Activated CD4-positive, alpha-beta T cell treated with anti-CD3 and anti-CD28 coated beads, Interleukin-2, amount 10 ng/mL, durations not matched to agents 24 days and 14 days (primary cell): Measurements from ENCODE around the gene PSMG4. TPM values are rescaled to one million over a fixed set of nuclear protein-coding genes. Genes with fewer than 3 reads are reported as not detected.

Source experiments
- DNase-seq: peaks from one replicate; pipeline ENCODE4 v3.0.0; 2022
- H3K27ac Mint-ChIP-seq: one replicate; pipeline ENCODE4 v1.8.0; 2022; ENCODE audit warnings: mild to moderate bottlenecking, mixed read lengths
- H3K27me3 Mint-ChIP-seq: one replicate; pipeline ENCODE4 v1.8.0; 2022; ENCODE audit warnings: mixed read lengths
- H3K36me3 Mint-ChIP-seq: one replicate; pipeline ENCODE4 v1.8.0; 2022; ENCODE audit warnings: low read depth, mild to moderate bottlenecking, mixed read lengths
- H3K4me1 Mint-ChIP-seq: one replicate; pipeline ENCODE4 v1.8.0; 2021; ENCODE audit warnings: mixed read lengths
- H3K4me3 Mint-ChIP-seq: one replicate; pipeline ENCODE4 v1.8.0; 2022; ENCODE audit warnings: mild to moderate bottlenecking, moderate library complexity, mixed read lengths
- H3K9me3 Mint-ChIP-seq: one replicate; pipeline ENCODE4 v1.8.0; 2021; ENCODE audit warnings: mixed read lengths
- intact Hi-C: fragments of 100-400 bp; cut with micrococcal nuclease; formaldehyde crosslinking; loops from one replicate; pipeline ENCODE4 v1.15.1; 2023
- total RNA-seq: library from RNA; stranded (reverse); gene quantifications from 2 replicates; pipeline ENCODE4 v1.2.3, GENCODE V29; 2022

Gene PSMG4
- total RNA-seq, 1 donor from 2014 or later, result 35.6 TPM

DNA sequence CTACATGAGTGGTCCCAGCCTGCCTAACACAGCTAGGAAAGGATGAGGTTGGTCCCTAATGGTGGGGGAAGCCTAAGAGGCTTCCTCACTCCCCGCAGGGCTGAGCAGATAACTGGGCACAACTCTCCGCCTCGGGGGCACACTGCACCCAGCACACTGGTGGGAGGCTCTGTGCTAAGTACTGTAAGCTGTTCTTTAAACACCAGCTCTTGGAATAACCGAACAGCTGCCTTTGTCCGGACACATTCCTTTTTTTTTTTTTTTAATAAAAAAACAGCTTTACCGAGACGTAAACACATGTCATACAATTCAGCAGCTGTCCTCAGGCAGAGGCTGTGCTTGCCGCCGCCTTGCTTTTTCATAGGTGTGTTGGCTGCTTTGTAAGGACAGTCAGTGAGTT lies 6.9 kb downstream of the PSMG4 start:
- intact Hi-C loops, result no loop called here
- H3K36me3 Mint-ChIP-seq, result peaks cover 65% of the 10 kb centered on the region

DNA sequence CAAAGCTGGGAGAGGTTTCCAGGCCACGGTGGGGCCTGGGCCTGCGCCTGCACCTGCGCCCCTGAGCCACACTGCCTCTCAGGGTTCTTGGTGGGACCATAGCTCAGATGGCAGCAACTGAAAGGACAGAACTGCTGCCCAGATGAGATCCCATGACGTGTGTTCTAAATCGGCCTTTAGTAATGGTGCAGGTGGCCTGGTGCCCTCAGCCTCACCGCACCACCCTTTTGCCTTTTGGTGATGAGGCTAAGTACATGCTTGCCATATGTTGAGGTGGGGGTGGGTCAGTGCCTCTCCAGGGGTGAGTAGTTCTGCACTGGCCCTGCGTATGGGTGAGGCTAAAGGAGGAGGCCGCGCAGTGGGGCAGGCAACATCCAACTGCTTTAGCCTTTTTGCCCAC lies 7.4 kb downstream of the PSMG4 start:
- Mint-ChIP-seq H3K4me1 (peaks cover 22% of the 10 kb centered on the region), H3K27me3 (no peaks in the 10 kb centered on the region), H3K9me3 (no peaks in the 10 kb centered on the region), H3K4me3 (no peak overlapping the region), H3K27ac (no peak overlapping the region), H3K36me3 (peaks cover 63% of the 10 kb centered on the region)
- no peak for DNase-seq
- intact Hi-C loops, result no loop called here

More for the DNA sequence above, 6.9 kb downstream of the PSMG4 start:
- peaks cover 27% of the 10 kb centered on the region for H3K4me1 Mint-ChIP-seq
- H3K9me3 Mint-ChIP-seq, result no peaks in the 10 kb centered on the region
- no peak overlapping the region for H3K27ac Mint-ChIP-seq
- DNase-seq, result no peak
- H3K27me3 Mint-ChIP-seq, result no peaks in the 10 kb centered on the region
- no peak overlapping the region for H3K4me3 Mint-ChIP-seq

- intact Hi-C loops, result no loop called here
- no peak for DNase-seq
- H3K4me1 Mint-ChIP-seq, result peaks cover 13% of the 10 kb centered on the region
- no peaks in the 10 kb centered on the region for H3K27me3 Mint-ChIP-seq
- no peak overlapping the region for H3K27ac Mint-ChIP-seq
- H3K4me3 Mint-ChIP-seq, result no peak overlapping the region
- H3K9me3 Mint-ChIP-seq, result no peaks in the 10 kb centered on the region
- peaks cover 62% of the 10 kb centered on the region for H3K36me3 Mint-ChIP-seq
These were observed 8.4 kb downstream of the PSMG4 start for GRCh38 chr6:3267162-3267561.

GRCh38 chr6:3268680-3269079 lies 9.9 kb downstream of the PSMG4 start:
- DNase-seq, result no peak
- H3K4me1 Mint-ChIP-seq, result peaks cover 4% of the 10 kb centered on the region
- H3K4me3 Mint-ChIP-seq, result no peak overlapping the region
- intact Hi-C loops, result no loop called here
- no peaks in the 10 kb centered on the region for H3K27me3 Mint-ChIP-seq
- no peaks in the 10 kb centered on the region for H3K9me3 Mint-ChIP-seq
- no peak overlapping the region for H3K27ac Mint-ChIP-seq
- peaks cover 61% of the 10 kb centered on the region for H3K36me3 Mint-ChIP-seq

- intact Hi-C loops, result no loop called here
- Mint-ChIP-seq H3K4me3 (no peak overlapping the region), H3K27me3 (no peaks in the 10 kb centered on the region), H3K36me3 (peaks cover 53% of the 10 kb centered on the region), H3K9me3 (no peaks in the 10 kb centered on the region), H3K27ac (no peak overlapping the region), H3K4me1 (no peaks in the 10 kb centered on the region)
- DNase-seq, result no peak
These were observed 10.7 kb downstream of the PSMG4 start for GRCh38 chr6:3269281-3269975.

DNA sequence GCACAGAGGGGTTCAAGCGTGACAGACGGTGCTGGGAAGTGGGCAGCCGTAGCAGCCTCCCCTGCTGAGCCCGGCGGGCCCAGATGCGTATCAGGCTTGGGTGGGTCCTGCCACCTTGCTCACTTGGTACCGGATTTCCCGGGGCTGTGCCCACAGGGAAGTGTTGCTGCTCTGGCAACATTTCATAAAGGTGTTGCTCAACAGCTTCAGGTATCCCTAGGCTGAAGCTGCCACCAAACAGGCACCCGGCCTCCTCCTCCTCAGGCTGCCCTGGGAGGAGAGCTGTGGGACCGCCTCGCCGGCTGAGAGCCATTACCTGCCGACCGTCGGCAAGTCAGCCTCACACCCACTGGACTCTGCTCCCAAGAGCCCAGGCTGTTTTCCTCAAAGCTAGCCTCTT lies 11.5 kb downstream of the PSMG4 start:
- intact Hi-C loops, result no loop called here
- no peak for DNase-seq
- Mint-ChIP-seq H3K9me3 (no peaks in the 10 kb centered on the region), H3K4me3 (no peak overlapping the region), H3K4me1 (no peaks in the 10 kb centered on the region), H3K27me3 (no peaks in the 10 kb centered on the region), H3K36me3 (peaks cover 47% of the 10 kb centered on the region), H3K27ac (no peak overlapping the region)

- Mint-ChIP-seq H3K9me3 (no peaks in the 10 kb centered on the region), H3K27ac (no peak overlapping the region), H3K4me1 (no peaks in the 10 kb centered on the region), H3K27me3 (no peaks in the 10 kb centered on the region), H3K36me3 (peaks cover 42% of the 10 kb centered on the region), H3K4me3 (no peak overlapping the region)
- no peak for DNase-seq
- intact Hi-C loops, result no loop called here
These were observed 13.0 kb downstream of the PSMG4 start for GRCh38 chr6:3271756-3272155.

DNA sequence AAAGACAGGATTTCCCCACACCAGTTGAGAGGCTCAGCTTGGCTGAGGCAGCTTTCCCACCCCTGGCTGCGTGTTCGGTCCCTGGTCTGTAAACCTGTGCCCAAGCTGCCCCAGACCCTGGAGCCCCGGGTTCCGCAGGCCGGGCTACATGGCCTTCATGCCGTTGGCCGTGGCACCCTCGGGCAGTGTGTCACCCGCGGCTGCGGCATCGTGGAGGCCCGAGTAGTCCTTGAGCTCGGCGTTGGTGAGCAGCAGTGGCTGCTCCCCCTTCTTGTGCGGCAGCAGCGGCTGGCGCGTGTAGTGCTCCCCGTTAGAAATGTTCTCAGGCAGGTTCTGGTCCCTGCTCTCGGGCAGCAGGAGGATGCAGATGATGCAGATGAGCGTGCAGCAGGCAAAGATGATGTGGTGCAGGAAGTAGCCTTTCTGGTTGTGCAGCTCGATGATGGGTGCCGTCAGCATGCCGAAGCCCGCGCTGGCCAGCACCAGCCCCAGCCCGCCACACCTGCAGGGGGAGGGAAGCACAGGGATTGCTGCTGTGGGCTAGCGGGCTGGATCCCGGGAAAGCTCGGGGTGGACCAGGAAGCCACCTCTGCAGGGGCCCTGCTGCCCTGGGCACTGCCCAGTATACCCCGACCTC lies 14.3 kb downstream of the PSMG4 start:
- Mint-ChIP-seq H3K4me3 (no peak overlapping the region), H3K9me3 (no peaks in the 10 kb centered on the region), H3K27me3 (no peaks in the 10 kb centered on the region), H3K36me3 (peaks cover 39% of the 10 kb centered on the region), H3K4me1 (no peaks in the 10 kb centered on the region), H3K27ac (no peak overlapping the region)
- intact Hi-C loops, result no loop called here
- DNase-seq, result no peak

GRCh38 chr6:3273707-3274521 lies 15.2 kb downstream of the PSMG4 start:
- Mint-ChIP-seq H3K36me3 (peaks cover 31% of the 10 kb centered on the region), H3K27me3 (no peaks in the 10 kb centered on the region), H3K9me3 (no peaks in the 10 kb centered on the region)

DNA sequence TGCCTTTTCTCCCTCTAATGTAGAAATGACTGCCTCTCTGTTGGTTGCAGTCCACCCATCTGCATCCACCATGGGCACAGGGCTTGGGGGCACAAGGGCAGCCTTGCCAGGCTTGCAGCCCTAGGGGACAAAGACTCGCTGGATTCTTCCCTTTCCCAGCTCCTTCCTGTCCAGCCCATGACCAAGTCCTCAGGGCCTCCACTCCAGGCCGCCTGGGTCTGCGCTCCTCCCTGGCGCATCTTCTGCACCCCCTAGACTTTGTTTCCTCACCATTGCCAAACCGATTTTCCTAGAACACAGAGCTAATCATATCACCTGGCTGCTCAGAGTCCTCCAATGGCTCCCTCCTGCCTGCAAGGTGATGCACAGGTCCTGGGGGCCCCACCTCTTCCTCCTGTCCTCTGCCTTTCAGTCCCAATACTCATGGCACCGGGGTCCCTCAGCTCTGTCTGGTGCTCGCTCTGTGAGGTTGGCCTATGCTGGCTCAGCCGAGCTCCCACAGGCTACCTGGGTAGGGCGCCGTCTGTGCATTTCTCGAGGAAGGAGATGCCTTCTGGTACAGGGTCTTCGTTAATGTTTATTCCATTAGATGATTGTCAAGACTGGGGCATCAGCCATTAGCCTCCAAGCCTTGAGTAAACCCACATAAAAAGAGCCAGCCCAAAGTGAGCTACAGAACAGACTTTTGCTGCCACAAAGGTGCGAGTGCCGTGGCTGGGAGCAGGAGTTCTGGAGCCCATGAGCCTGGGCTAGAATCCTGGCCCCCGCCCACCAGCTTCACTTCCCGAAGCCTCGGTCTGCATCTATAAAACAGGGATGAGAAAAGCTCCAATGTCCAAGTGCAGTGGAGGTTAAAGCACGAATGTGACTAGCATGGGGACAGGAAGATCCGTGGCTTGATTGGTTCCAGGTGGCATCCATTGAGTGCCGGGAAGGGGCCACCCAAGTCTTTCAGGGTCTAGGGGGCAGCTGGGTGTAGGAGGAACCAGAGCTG lies 17.7 kb downstream of the PSMG4 start:
- no peak for DNase-seq
- peaks cover 14% of the 10 kb centered on the region for H3K36me3 Mint-ChIP-seq
- H3K4me3 Mint-ChIP-seq, result no peak overlapping the region
- H3K4me1 Mint-ChIP-seq, result peaks cover 3% of the 10 kb centered on the region
- intact Hi-C loops, result loop anchor here (5.0 kb wide), 2 partner anchors 136 to 181 kb away; partner anchors contain the start of gene SLC22A23
- no peak overlapping the region for H3K27ac Mint-ChIP-seq
- no peaks in the 10 kb centered on the region for H3K27me3 Mint-ChIP-seq
- no peaks in the 10 kb centered on the region for H3K9me3 Mint-ChIP-seq

More at GRCh38 chr6:3273707-3274521, 15.2 kb downstream of the PSMG4 start:
- intact Hi-C loops, result no loop called here
- no peak overlapping the region for H3K4me3 Mint-ChIP-seq
- no peak overlapping the region for H3K27ac Mint-ChIP-seq
- no peaks in the 10 kb centered on the region for H3K4me1 Mint-ChIP-seq
- DNase-seq, result no peak

DNA sequence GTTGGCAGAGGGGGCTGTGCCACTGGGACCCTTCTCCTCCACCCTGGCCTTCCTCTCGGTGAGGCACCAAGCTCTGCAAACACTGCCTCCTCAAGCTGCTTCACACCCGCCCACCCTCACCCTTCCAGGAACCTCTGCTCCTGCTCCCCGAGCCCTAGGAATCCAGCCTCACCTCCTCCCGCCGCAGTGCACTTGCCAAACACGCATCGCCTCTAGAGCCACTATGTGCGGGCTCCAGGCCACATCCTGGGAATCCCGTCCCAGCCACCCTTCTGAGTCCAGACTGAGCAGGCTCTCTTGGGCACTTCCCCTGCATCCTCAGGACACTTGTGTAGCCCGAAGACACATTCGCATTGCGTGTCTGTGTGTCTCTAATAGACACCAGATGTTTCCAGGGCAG lies 18.5 kb downstream of the PSMG4 start:
- no peak for DNase-seq
- no peaks in the 10 kb centered on the region for H3K9me3 Mint-ChIP-seq
- H3K36me3 Mint-ChIP-seq, result peaks cover 7% of the 10 kb centered on the region
- intact Hi-C loops, result loop anchor here (5.0 kb wide), 2 partner anchors 135 to 180 kb away; partner anchors contain the start of gene SLC22A23
- peaks cover 3% of the 10 kb centered on the region for H3K4me1 Mint-ChIP-seq
- no peak overlapping the region for H3K4me3 Mint-ChIP-seq
- H3K27me3 Mint-ChIP-seq, result no peaks in the 10 kb centered on the region
- H3K27ac Mint-ChIP-seq, result no peak overlapping the region

GRCh38 chr6:3277851-3278416 lies 19.2 kb downstream of the PSMG4 start:
- Mint-ChIP-seq H3K27me3 (no peaks in the 10 kb centered on the region), H3K36me3 (peaks cover 3% of the 10 kb centered on the region), H3K27ac (no peak overlapping the region), H3K9me3 (no peaks in the 10 kb centered on the region), H3K4me1 (peaks cover 3% of the 10 kb centered on the region), H3K4me3 (no peak overlapping the region)
- DNase-seq, result no peak
- intact Hi-C loops, result loop anchor here (5.0 kb wide), 2 partner anchors 134 to 179 kb away; partner anchors contain the start of gene SLC22A23

DNA sequence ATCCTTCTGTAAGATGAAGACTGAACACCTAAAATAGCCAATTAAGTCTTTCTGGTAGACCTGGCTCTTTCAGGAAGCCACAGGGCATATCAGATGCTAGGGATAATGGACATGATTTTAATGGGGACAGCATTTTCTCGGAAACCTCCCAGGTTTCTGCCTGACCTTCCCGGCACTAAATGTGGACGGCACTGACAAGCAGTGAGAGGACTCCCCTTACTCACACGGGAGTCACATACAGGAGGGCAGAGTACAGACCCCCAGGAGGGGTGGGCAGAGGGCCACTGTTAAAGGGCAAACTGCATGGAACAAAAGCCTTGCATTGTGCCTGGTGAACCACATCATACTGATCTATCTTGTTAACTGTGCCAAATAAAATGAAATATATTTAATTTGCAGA lies 19.9 kb downstream of the PSMG4 start:
- peaks cover 3% of the 10 kb centered on the region for H3K4me1 Mint-ChIP-seq
- no peak overlapping the region for H3K27ac Mint-ChIP-seq
- no peak for DNase-seq
- no peaks in the 10 kb centered on the region for H3K27me3 Mint-ChIP-seq
- peaks cover 1% of the 10 kb centered on the region for H3K36me3 Mint-ChIP-seq
- intact Hi-C loops, result loop anchor here (1.0 to 5.0 kb wide), 3 partner anchors 134 to 454 kb away; partner anchors contain the start of gene SLC22A23
- no peak overlapping the region for H3K4me3 Mint-ChIP-seq
- H3K9me3 Mint-ChIP-seq, result no peaks in the 10 kb centered on the region
